Lower leg skin (tissue), 4 donors: ENCODE measurements around the gene VEGFC. TPM values are rescaled to one million over a fixed set of nuclear protein-coding genes. Genes with fewer than 3 reads are reported as not detected.
A peak's percentile ranks its signal among the peaks of the same experiment; 100 is the strongest.

Experiments used
- DNase-seq, 2 donors: peaks; one replicate each; pipeline ENCODE4 v3.0.0-alpha.2; 2019; ENCODE audit warnings: low spot score in 2 of 2
- H3K4me3 ChIP-seq: fragments of 200-600 bp; sonication (generic); 2 replicates; pipeline ENCODE4 v1.5.1; 2017; ENCODE audit warnings: mild to moderate bottlenecking, low read depth; ENCODE audit not compliant: poor library complexity, severe bottlenecking
- CTCF ChIP-seq, 3 donors: fragments of 450-650 bp; IDR thresholded peaks; one replicate each; pipeline ENCODE4 v1.5.1; 2016; ENCODE audit warnings: antibody characterized with exemption in 3 of 3, mild to moderate bottlenecking in 3 of 3, moderate library complexity in 2 of 3
- POLR2A ChIP-seq, 2 donors: fragments of 450-650 bp; IDR thresholded peaks; one replicate each; pipeline ENCODE4 v1.6.1; 2016 to 2017; ENCODE audit warnings: antibody characterized with exemption in 2 of 2, mild to moderate bottlenecking in 1 of 2, moderate library complexity in 1 of 2
- WGBS, 2 donors: methylation state at CpG; one replicate each; pipeline ENCODE4 v1.1.5; 2018; 5-methylcytosine and 5-hydroxymethylcytosine counted together
- intact Hi-C: fragments of 100-400 bp; cut with DNase I; formaldehyde crosslinking; loops from one replicate; pipeline ENCODE4 v1.15.0; 2023; ENCODE audit warnings: low total_unique reads
- total RNA-seq, 4 donors: library from RNA; depleted of rRNA; stranded (reverse); fragments of >200 nt; gene quantifications; one replicate each; pipeline ENCODE4 v1.1.0, GENCODE V29; 2016

The VEGFC gene
- total RNA-seq, 4 donors from 2014 or later, result 1.4 to 6.1 (median 3.2) TPM

- WGBS, 2 donors, result 16 to 33% methylated on average over 4 of the region's 4 CpGs
- H3K4me3 ChIP-seq, result no peak overlapping the region
- DNase-seq, result no peak
- TF ChIP-seq CTCF (IDR thresholded peaks at IDR 0.05) (no peak), POLR2A (IDR thresholded peaks at IDR 0.05) (no peak)
- intact Hi-C loops, result no loop called here
These were observed 11.0 kb downstream of the VEGFC start for GRCh38 chr4:176781739-176782100.

- 23 to 26% methylated on average over 1 of the region's 1 CpG for WGBS, 2 donors
- no peak for DNase-seq
- TF ChIP-seq CTCF (IDR thresholded peaks at IDR 0.05) (no peak), POLR2A (IDR thresholded peaks at IDR 0.05) (no peak)
- H3K4me3 ChIP-seq, result no peak overlapping the region
- intact Hi-C loops, result no loop called here
These were observed 11.6 kb downstream of the VEGFC start for GRCh38 chr4:176780995-176781738.

GRCh38 chr4:176779421-176779820 is 13.3 kb downstream of the VEGFC start:
- intact Hi-C loops, result no loop called here
- TF ChIP-seq POLR2A (IDR thresholded peaks at IDR 0.05) (no peak), CTCF (IDR thresholded peaks at IDR 0.05) (no peak)
- 89 to 90% methylated on average over 4 of the region's 4 CpGs for WGBS, 2 donors
- no peak overlapping the region for H3K4me3 ChIP-seq
- DNase-seq, result no peak

- no peak overlapping the region for H3K4me3 ChIP-seq
- peak in 1 of 2 donors; percentile 88 for DNase-seq
- TF ChIP-seq CTCF (IDR thresholded peaks at IDR 0.05) (no peak), POLR2A (IDR thresholded peaks at IDR 0.05) (no peak)
- WGBS, 2 donors, result 73 to 78% methylated on average over 4 of the region's 4 CpGs
- intact Hi-C loops, result no loop called here
These were observed 14.2 kb downstream of the VEGFC start for GRCh38 chr4:176778491-176778890.

- intact Hi-C loops, result no loop called here
- TF ChIP-seq POLR2A (IDR thresholded peaks at IDR 0.05), result no peak
- no peak for TF ChIP-seq CTCF (IDR thresholded peaks at IDR 0.05)
- no peak overlapping the region for H3K4me3 ChIP-seq
- 26 to 28% methylated on average over 2 of the region's 2 CpGs for WGBS, 2 donors
- no peak for DNase-seq
These were observed 14.7 kb downstream of the VEGFC start for GRCh38 chr4:176778063-176778462.

GRCh38 chr4:176775338-176775737 is 17.4 kb downstream of the VEGFC start:
- no peak for TF ChIP-seq CTCF (IDR thresholded peaks at IDR 0.05)
- DNase-seq, result no peak
- intact Hi-C loops, result no loop called here
- no peak overlapping the region for H3K4me3 ChIP-seq
- 72 to 73% methylated on average over 1 of the region's 1 CpG for WGBS, 2 donors
